HepG2 (cell line): ENCODE measurements around the gene TTLL4. TPM values are rescaled to one million over a fixed set of nuclear protein-coding genes. Genes with fewer than 3 reads are reported as not detected.

ENCODE experiments used
- ATF6 ChIP-seq: sonication (generic); formaldehyde crosslinking; conservative IDR thresholded peaks from 2 replicates; pipeline ENCODE4 v1.4.0; 2020; ENCODE audit warnings: missing genetic modification reagents
- DMTF1 ChIP-seq: sonication (generic); formaldehyde crosslinking; IDR thresholded peaks from 2 replicates; pipeline ENCODE4 v1.4.0; 2020; ENCODE audit warnings: mild to moderate bottlenecking, missing genetic modification reagents
- E2F5 ChIP-seq: sonication (generic); formaldehyde crosslinking; conservative IDR thresholded peaks from 2 replicates; pipeline ENCODE4 v1.4.0; 2020; ENCODE audit warnings: missing genetic modification reagents
- FOXA1 ChIP-seq, 2 experiments: fragments of 450-650 bp in 1 of 2; sonication (generic) in 1 of 2; formaldehyde crosslinking in 1 of 2; IDR thresholded peaks; 2 replicates each; pipeline versions ENCODE4 v1.4.0 to v1.6.1; 2016 to 2020; ENCODE audit warnings: missing genetic modification reagents in 1 of 2
- HINFP ChIP-seq: sonication (generic); formaldehyde crosslinking; IDR thresholded peaks from 2 replicates; pipeline ENCODE4 v1.4.0; 2020; ENCODE audit warnings: low read depth, mild to moderate bottlenecking, missing genetic modification reagents
- PCBP1 ChIP-seq: fragments of 200-400 bp; formaldehyde crosslinking; IDR thresholded peaks from 2 replicates; pipeline ENCODE4 v1.6.1; 2017; ENCODE audit warnings: mild to moderate bottlenecking, low read depth, low read length, borderline replicate concordance
- SNAPC2 ChIP-seq: sonication (generic); formaldehyde crosslinking; IDR thresholded peaks from 2 replicates; pipeline ENCODE4 v1.8.1; 2022; ENCODE audit warnings: mild to moderate bottlenecking, missing genetic modification reagents
- TEAD3 ChIP-seq: optimal IDR thresholded peaks from 2 replicates; pipeline ENCODE3; 2016; ENCODE audit warnings: borderline replicate concordance
- THRA ChIP-seq: sonication (generic); formaldehyde crosslinking; IDR thresholded peaks from 2 replicates; pipeline ENCODE4 v1.4.0; 2020; ENCODE audit warnings: missing genetic modification reagents, borderline replicate concordance
- ZBTB39 ChIP-seq: sonication (generic); formaldehyde crosslinking; IDR thresholded peaks from 2 replicates; pipeline ENCODE4 v1.5.0; 2020; ENCODE audit warnings: missing genetic modification reagents
- ZFP41 ChIP-seq: sonication (generic); formaldehyde crosslinking; IDR thresholded peaks from 2 replicates; pipeline ENCODE4 v1.4.0; 2020; ENCODE audit warnings: mild to moderate bottlenecking, missing genetic modification reagents, borderline replicate concordance
- ZNF510 ChIP-seq: sonication (generic); formaldehyde crosslinking; IDR thresholded peaks from 2 replicates; pipeline ENCODE4 v1.4.0; 2020; ENCODE audit warnings: low read depth, mild to moderate bottlenecking, missing genetic modification reagents
- ZNF564 ChIP-seq: sonication (generic); formaldehyde crosslinking; IDR thresholded peaks from 2 replicates; pipeline ENCODE4 v1.8.1; 2023; ENCODE audit warnings: mild to moderate bottlenecking, missing genetic modification reagents
- ZNF570 ChIP-seq: sonication (generic); formaldehyde crosslinking; IDR thresholded peaks from 2 replicates; pipeline ENCODE4 v1.4.0; 2020; ENCODE audit warnings: mild to moderate bottlenecking, missing genetic modification reagents, borderline replicate concordance
- ZNF749 ChIP-seq: sonication (generic); formaldehyde crosslinking; IDR thresholded peaks from 2 replicates; pipeline ENCODE4 v1.8.0; 2022; ENCODE audit warnings: mild to moderate bottlenecking, missing genetic modification reagents, moderate library complexity, borderline replicate concordance
- ZNF772 ChIP-seq: sonication (generic); formaldehyde crosslinking; IDR thresholded peaks from 2 replicates; pipeline ENCODE4 v1.5.0; 2020; ENCODE audit warnings: mild to moderate bottlenecking, missing genetic modification reagents
- ZNF879 ChIP-seq: sonication (generic); formaldehyde crosslinking; IDR thresholded peaks from 2 replicates; pipeline ENCODE4 v1.8.1; 2023; ENCODE audit warnings: missing genetic modification reagents
- polyA plus RNA-seq, 8 experiments: library from polyadenylated mRNA; depleted of rRNA in 3 of 8; stranded (reverse) in 7 of 8; unstranded in 1 of 8; fragments of >200 nt; fragmentation: Illumina TruSeq in 4 of 8; extraction: Trizol in 4 of 8; gene quantifications; 2 replicates each; pipeline versions ENCODE4 v1.2.1 to v1.2.3, GENCODE V29; 2011 to 2016; ENCODE audit warnings: low read depth in 4 of 8, missing spikeins in 1 of 8, mixed read lengths in 1 of 8; ENCODE audit not compliant: insufficient read depth in 1 of 8
- total RNA-seq, 5 experiments: library from RNA; depleted of rRNA; stranded (reverse); fragments of >200 nt; fragmentation: Illumina TruSeq; extraction: Trizol; gene quantifications; 2 replicates each; pipeline ENCODE4 v1.2.3, GENCODE V29; 2016; ENCODE audit warnings: low read depth in 1 of 5

TTLL4 gene
- total and polyA plus RNA-seq, 2 of the 13 experiments (the other 11 are each of a cell fraction or from before 2014, with no cell fraction given): 77.5 to 84.6 TPM

GRCh38 chr2:218781691-218782527 lies 71.3 kb downstream of the TTLL4 start, which contains the start of gene CYP27A1 (continued):
- TF ChIP-seq ZBTB39: peak; percentile 82; the same call in 1 of the 2 replicates
- peak; percentile 56; the same call in 1 of the 2 replicates for TF ChIP-seq THRA
- TF ChIP-seq TEAD3 (CRISPR knock-in tag): peak; percentile 12
- no peak for TF ChIP-seq ATF6
- TF ChIP-seq ZNF564: peak; percentile 95
- TF ChIP-seq ZNF570: peak; percentile 63; the same call in 1 of the 2 replicates
- TF ChIP-seq E2F5 (CRISPR knock-in tag): peak; percentile 68
- TF ChIP-seq ZNF772 (CRISPR knock-in tag): peak; percentile 99
- peak; percentile 93 for TF ChIP-seq HINFP (CRISPR knock-in tag)
- peak; percentile 95 for TF ChIP-seq ZNF510 (CRISPR knock-in tag)
- TF ChIP-seq ZFP41: peak; percentile 80
- TF ChIP-seq SNAPC2 (CRISPR knock-in tag): 0 out of 2 replicates have a peak, but pooled peaks have one; percentile 50
- TF ChIP-seq ZNF879 (CRISPR knock-in tag): peak; percentile 82
- peak; percentile 90 for TF ChIP-seq DMTF1 (CRISPR knock-in tag)
- peak; percentile 85; the same call in 1 of the 2 replicates for TF ChIP-seq PCBP1
- no peak for TF ChIP-seq FOXA1 (IDR thresholded peaks at IDR 0.05)
- peak; percentile 38; the same call in 1 of the 2 replicates for TF ChIP-seq FOXA1 (CRISPR knock-in tag; IDR thresholded peaks at IDR 0.05)
- TF ChIP-seq ZNF749: peak; percentile 55; the same call in 1 of the 2 replicates
